Smooth muscle cell of the brain vasculature (primary cell): Measurements from ENCODE around the gene FAM185A.
"Not testable (repeated sequence)": the region's sequence is repeated elsewhere in the genome, so short reads cannot be mapped to it uniquely, and the experiment has no call there.

Experiments
- DNase-seq: peaks from one replicate; pipeline ENCODE4 v3.0.0-alpha.2; 2012; ENCODE audit warnings: low read depth, low spot score

Gene FAM185A

DNA sequence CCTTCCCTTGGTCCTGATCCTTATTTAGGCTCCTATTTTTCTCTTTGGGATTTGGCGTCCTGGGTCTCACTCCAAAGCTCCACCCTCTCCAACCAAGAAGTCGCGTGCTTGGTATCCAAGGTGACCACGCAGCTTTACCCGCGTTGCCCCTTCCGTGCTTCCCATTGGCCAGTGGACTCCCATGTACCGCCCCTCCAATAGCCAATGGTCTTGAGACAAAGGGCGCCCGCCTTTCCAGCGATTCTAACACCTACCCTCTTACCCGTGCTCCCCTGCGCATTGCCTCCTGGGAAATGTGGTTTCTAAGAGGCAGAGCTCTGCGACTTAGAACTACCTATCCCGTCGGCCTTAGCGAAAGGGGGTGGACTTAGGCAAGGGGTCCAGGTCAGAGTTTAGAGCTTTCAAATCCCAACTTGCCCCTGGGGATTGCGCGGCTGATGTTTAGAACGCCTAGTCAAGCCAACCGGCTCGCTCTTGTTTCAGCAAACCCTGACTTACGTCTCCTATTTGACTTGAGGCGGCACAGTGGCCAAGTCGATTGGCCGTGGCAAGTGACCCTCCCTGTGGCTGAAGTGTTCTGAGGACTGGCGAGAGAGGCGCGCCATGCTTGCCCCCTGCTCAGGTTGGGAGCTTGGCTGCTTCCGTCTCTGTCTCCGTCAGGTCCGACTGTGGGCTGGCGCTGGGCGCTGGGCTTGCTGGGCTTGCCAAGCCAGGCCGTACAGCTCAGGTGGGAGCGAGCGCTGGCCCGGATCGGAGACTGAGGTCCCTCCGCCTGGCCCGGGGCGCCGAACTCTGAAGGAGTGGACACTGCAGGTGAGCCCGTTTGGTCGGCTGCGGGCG, at the start of gene FAM185A:
Gene FAM185A, plus strand, starts transcription at position 395 of the 840 bp plus-strand sequence. Its CDS starts 209 bp downstream, at position 604.
- DNase-seq = peak; percentile 98

- DNase-seq = not testable (repeated sequence)
Observed at GRCh38 chr7:102713011-102713690, 35.6 kb upstream of the FAM185A start.

DNA sequence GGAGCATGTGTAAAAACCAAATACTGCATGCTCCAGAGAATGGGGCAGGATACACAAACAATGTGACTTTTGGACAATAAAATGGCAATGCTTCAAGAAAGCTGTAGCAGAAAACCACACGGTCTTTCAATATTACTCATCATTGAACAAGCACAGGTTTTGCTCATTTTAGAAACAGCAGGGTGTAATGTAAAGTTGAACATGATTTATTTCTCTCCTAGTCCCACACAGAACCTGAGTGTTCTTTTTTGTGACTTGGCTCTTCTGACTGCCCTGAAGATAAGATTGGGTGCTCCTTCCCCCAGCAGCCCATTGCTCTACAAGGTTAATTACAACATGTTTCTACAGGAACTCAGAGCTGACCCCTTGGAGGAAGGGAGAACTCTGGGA, 35.1 kb upstream of the FAM185A start:
- not testable (repeated sequence) for DNase-seq

DNA sequence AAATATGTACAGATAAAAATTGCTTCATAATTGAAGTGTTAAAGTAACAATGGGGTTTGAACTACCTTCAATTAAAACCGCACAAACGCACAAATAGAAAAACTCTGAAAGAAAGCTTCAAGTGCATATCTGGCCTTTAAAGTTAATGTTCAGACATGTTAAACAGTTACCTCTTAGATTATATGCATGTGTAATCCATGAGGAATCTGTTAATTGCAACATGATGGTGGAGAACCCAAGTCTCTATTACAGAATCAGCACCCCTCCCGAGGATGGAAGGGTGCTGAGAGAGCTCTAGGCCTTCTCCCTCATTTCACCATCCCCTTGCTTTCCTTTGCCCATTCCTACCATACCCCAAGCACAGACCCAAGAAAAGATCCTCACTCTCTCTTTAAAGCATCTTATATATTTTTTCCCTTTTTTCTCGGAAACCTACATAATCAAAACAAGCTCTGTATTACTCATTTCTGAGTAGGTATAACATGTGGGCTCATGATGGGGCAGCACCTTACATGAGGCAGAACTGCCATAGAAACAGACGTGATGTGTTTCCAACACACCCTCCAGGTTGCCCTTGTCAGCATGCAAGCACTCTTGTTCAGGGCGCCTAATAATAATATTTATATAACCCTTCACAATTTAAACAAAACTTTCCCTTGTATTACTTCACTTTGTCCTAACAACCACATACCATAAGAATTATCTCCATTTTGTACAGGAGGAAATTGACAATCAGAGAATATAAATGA, 33.9 kb upstream of the FAM185A start:
- DNase-seq = not testable (repeated sequence)

GRCh38 chr7:102715718-102716117, 33.1 kb upstream of the FAM185A start:
- not testable (repeated sequence) for DNase-seq

GRCh38 chr7:102718491-102718890, 30.3 kb upstream of the FAM185A start:
- not testable (repeated sequence) for DNase-seq

GRCh38 chr7:102726170-102726569, 22.6 kb upstream of the FAM185A start:
- DNase-seq = not testable (repeated sequence)

DNA sequence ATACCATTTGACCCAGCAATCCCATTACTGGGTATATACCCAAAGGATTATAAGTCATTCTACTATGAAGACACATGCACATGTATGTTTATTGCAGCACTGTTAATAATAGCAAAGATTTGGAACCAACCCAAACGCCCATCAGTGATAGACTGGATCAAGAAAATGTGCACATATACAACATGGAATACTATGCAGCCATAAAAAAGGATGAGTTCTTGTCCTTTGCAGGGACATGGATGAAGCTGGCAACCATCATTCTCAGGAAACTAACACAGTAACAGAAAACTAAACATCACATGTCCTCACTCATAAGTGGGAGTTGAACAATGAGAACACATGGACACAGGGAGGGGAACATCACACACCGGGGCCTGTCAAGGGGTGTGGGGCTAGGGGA, 19.1 kb upstream of the FAM185A start:
- not testable (repeated sequence) for DNase-seq

DNA sequence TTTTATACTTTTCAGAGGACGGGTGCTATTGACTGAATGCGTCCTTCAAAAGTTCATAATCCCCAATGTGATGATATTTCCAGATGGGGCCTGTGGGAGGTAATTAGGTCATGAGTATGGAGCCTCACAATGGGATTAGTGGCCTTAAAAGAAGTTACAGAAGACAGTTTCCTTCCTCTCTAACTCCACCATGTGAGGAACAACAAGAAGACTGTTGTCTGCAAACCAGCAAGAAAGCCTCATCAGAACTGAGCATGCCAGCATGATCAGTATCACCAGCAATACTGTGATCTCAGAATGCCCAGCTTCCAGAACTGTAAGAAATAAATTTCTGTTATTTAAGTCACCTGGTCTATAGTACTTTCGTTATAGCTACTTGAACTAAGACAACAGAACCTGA, 18.4 kb upstream of the FAM185A start:
- DNase-seq = not testable (repeated sequence)

DNA sequence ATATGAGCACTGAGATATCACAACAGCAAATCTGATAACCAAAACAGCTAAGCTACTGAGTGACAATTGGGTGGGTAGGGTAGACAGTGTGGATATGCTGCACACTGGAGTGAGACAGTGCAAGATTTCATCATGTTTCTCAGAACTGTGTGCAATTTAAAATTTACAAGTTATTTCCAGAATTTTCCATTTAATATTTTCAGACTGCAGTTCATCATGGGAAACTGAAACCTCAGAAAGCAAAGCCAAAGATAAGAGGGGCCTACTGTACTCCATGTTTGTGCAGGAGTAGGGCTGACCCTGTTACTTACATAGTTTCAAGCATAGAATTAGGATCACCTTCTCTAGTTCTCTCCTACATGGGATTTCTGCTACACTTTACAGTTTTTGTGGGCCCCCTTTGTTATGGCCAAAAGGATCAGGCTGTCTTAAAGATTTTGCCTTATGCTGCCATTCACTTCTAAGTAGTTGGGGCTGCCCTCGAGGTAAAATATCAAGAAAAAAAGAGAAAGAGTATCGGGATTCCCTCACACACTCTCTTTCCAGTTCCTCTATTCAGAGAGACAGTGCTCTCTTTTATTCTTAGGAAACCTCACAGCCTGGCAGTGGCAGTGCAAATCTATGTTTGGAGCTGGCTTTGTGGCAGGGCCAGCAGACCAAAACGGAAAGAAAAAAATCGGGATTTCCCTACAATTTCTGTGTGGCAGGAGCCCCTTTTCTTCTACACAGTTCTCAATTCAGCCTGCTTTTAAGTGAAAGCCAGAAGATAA, 6.6 kb upstream of the FAM185A start:
- not testable (repeated sequence) for DNase-seq

DNA sequence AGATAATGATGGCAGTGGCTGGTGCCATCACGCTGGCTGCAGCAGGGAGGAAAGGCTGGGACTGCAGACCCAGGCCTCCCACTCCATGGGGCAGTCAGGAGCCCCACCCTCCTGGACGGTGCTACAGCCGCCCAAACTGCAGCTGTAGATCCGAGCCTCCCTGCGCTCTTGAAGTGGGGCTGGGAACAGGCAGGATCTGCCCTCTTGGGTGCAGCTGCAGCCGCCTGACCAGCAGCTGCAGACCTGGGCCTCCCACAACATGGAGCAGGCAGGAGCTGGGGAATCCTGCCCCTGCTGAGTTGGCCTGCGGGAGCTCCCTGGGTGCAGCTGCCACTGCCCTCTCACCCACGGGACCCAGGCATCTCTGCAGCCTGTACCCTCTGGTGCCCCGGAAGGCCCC, 4.9 kb upstream of the FAM185A start:
- DNase-seq = not testable (repeated sequence)

DNA sequence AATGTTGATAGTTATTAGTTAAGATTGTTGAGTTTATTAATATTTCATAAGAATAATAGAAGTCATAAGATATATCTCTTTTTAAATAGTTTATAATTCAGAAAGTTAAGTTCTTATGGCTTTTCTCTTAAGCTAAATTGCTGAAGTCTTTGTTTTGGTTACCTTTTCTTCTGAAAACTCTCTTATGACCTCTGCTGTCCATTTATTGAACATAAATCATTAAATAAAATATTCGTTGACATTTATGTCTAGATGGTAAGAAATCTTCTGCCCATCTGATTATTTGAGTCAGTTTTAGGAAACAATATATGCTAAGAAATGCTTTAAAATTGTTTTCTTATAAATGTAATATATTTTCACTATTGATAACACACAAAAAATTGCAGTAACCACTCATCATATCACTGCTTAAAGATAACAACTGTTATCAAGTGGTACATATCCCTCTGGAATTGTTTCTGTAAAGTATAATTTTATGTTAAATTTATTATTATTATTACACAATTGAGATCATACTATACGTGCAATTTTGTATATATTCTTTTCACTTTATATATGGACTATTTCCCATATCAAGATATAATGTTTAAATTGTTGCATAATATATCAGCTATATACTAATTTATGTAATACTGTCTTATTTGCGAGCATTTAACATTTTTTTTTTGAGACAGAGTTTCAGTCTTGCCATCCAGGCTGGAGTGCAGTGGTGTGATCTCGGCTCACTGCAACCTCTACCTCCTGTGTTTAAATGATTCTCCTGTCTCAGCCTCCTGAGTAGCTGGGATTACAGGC, 3.1 kb upstream of the FAM185A start:
- not testable (repeated sequence) for DNase-seq

DNA sequence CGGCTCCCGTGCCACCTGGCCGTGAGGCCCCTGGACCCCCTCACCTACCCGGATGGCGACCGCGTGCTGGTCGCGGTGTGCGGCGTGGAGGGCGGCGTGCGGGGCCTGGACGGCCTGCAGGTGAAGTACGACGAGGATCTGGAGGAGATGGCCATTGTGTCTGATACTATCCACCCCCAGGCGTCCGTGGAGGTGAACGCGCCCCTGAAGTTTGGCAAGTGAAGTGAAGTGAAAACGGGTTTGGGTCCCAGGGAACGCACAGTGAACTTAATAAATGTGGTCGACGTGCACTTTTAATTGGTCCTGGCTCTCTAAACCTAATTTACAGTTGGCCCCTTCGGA, 617 bp downstream of the FAM185A start:
- not testable (repeated sequence) for DNase-seq

DNA sequence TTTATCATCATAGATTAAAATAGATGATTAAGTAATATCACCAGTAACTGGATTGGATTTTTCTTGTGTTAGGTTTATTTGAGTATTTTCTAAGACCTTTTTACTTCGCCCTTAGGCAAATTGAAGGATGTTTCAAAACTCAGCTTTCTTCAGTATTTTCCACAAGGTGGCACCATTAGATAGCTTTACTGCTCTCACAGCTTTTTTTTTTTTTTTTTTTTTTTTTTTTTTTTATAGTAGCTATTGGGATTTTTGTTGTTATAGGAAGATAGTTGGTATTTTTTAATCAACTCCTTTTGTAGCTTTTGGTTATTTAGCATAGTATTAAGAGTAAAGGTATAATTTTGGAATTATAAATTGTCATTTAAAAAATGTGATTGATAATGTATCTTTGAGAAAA, 9.4 kb downstream of the FAM185A start:
- not testable (repeated sequence) for DNase-seq

DNA sequence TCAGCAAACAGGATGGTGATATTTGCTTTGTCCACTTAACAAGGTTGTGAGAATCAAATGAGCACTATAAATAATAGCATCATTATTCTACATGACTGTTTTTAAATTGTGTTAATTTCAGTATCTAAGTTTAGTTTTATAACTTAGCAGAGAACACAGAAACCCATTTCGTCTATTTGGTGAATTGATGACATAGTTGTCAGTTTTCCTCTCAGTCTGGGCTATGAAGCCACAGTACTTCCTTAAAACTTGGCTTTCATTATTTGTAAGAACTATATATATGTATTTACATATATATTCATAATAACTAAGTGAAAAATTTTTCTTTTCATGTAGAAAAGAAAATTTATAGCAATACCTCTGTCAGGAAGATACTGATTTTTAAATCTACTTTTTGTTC, 11.1 kb downstream of the FAM185A start:
- not testable (repeated sequence) for DNase-seq

GRCh38 chr7:102761234-102761633, 12.4 kb downstream of the FAM185A start:
- DNase-seq = not testable (repeated sequence)

- not testable (repeated sequence) for DNase-seq
Observed at GRCh38 chr7:102763295-102763905, 14.6 kb downstream of the FAM185A start.

DNA sequence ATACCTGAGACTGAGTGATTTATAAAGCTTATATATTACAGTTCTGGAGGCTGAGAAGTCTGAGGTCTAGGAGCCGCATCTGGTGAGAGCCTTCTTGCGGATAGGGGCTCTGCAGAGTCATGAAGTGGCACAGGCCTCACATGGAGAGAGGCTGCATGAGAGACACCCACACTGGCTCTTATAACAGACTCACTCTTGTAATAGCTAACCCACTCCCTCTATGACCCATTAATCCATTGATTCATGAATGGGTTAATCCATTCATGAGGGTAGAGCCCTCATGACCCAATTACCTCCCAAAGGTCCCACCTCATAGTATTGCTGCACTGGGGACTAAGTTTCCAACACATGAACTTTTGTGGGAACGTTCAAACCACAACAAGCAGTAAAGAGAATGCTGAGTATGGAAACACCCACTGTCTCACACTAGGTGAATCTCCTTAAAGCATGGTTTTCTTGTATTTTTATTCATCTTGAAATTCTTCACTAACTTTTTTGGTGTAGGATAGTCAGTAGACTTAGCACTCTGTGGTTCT, 20.9 kb downstream of the FAM185A start:
- DNase-seq = not testable (repeated sequence)

DNA sequence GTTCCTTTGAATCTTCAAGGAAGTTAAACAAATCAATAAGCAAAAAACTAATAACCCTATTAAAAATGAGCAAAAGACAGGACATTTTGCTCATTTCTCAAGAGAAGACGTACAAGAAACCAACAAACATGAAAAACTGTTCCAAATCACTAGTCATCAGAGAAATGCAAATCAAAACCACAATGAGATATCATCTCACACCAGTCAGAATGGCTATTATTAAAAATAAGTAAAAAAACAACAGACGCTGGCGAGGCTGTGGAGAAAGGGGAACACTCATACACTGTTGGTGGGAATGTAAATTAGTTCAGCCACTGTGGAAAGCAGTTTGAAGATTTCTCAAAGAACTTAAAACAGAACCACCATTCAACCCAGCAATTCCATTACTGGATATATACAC, 21.7 kb downstream of the FAM185A start:
- not testable (repeated sequence) for DNase-seq

GRCh38 chr7:102776217-102776616, 27.4 kb downstream of the FAM185A start:
- not testable (repeated sequence) for DNase-seq
